Upper lobe of right lung (tissue), 1 donor: ENCODE data around the gene INHBB. TPM values are rescaled to one million over a fixed set of nuclear protein-coding genes. Genes with fewer than 3 reads are reported as not detected.
A peak's percentile ranks its signal among the peaks of the same experiment; 100 is the strongest.

Source experiments
- ATAC-seq: fragments of 200-7000 bp; cut with Tn5 transposase; one replicate; pipeline ENCODE4 v1.9.1; 2020; ENCODE audit warnings: mild to moderate bottlenecking, moderate library complexity
- DNase-seq: peaks from one replicate; pipeline ENCODE4 v3.0.0-alpha.2; 2020
- H3K27ac ChIP-seq: fragments of 200-600 bp; one replicate; pipeline ENCODE4 v1.8.0; 2022
- H3K27me3 ChIP-seq: fragments of 200-600 bp; one replicate; pipeline ENCODE4 v1.8.0; 2022; ENCODE audit warnings: mild to moderate bottlenecking
- H3K36me3 ChIP-seq: fragments of 200-600 bp; one replicate; pipeline ENCODE4 v1.8.0; 2022
- H3K4me1 ChIP-seq: fragments of 200-600 bp; one replicate; pipeline ENCODE4 v1.8.0; 2022
- H3K4me3 ChIP-seq: fragments of 200-600 bp; one replicate; pipeline ENCODE4 v1.8.0; 2022; ENCODE audit warnings: mild to moderate bottlenecking
- H3K9me3 ChIP-seq: fragments of 200-600 bp; one replicate; pipeline ENCODE4 v1.8.0; 2022
- intact Hi-C: fragments of 100-400 bp; cut with DNase I; formaldehyde crosslinking; loops from one replicate; pipeline ENCODE4 v1.11.0; 2022
- total RNA-seq: library from RNA; stranded (reverse); fragmentation: NEBNext Ultra II Directional; extraction: Animal tissue kit (Norgen Biotek cat#: 25700); gene quantifications from one replicate; pipeline ENCODE4 v1.2.1, GENCODE V29; 2021
- TF ChIP-seq, protein P1 (sequence below): fragments of 200-600 bp; IDR thresholded peaks from one replicate; pipeline ENCODE4 v1.8.0; 2022; ENCODE audit warnings: antibody characterized with exemption
- donor health status: DM: no; HTN: yes; CAD: no; lungs with severe emphysema.

INHBB gene
- total RNA-seq, 1 donor from 2014 or later: 12.3 TPM

- intact Hi-C loops: no loop called here
- Histone ChIP-seq H3K27me3 (no peaks in the 10 kb centered on the region), H3K9me3 (no peaks in the 10 kb centered on the region), H3K4me1 (no peaks in the 10 kb centered on the region), H3K4me3 (no peak overlapping the region), H3K36me3 (no peaks in the 10 kb centered on the region), H3K27ac (no peak overlapping the region)
- ATAC-seq: no peak
- DNase-seq: no peak
- TF ChIP-seq, protein P1, sequence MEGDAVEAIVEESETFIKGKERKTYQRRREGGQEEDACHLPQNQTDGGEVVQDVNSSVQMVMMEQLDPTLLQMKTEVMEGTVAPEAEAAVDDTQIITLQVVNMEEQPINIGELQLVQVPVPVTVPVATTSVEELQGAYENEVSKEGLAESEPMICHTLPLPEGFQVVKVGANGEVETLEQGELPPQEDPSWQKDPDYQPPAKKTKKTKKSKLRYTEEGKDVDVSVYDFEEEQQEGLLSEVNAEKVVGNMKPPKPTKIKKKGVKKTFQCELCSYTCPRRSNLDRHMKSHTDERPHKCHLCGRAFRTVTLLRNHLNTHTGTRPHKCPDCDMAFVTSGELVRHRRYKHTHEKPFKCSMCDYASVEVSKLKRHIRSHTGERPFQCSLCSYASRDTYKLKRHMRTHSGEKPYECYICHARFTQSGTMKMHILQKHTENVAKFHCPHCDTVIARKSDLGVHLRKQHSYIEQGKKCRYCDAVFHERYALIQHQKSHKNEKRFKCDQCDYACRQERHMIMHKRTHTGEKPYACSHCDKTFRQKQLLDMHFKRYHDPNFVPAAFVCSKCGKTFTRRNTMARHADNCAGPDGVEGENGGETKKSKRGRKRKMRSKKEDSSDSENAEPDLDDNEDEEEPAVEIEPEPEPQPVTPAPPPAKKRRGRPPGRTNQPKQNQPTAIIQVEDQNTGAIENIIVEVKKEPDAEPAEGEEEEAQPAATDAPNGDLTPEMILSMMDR: no peak
These were observed 23.3 kb downstream of the INHBB start for GRCh38 chr2:120369250-120369649.

GRCh38 chr2:120371969-120372625, 26.2 kb downstream of the INHBB start:
- Histone ChIP-seq H3K27ac (no peak overlapping the region), H3K36me3 (no peaks in the 10 kb centered on the region), H3K4me3 (no peak overlapping the region), H3K9me3 (no peaks in the 10 kb centered on the region), H3K4me1 (no peaks in the 10 kb centered on the region), H3K27me3 (no peaks in the 10 kb centered on the region)
- TF ChIP-seq, protein P1: no peak
- ATAC-seq (no peak), DNase-seq (no peak)
- intact Hi-C loops: no loop called here

- ATAC-seq (no peak), DNase-seq (no peak)
- no peak overlapping the region for H3K4me3 ChIP-seq
- H3K27me3 ChIP-seq: no peaks in the 10 kb centered on the region
- H3K36me3 ChIP-seq: no peaks in the 10 kb centered on the region
- H3K27ac ChIP-seq: no peak overlapping the region
- TF ChIP-seq, protein P1: no peak
- intact Hi-C loops: no loop called here
- no peaks in the 10 kb centered on the region for H3K4me1 ChIP-seq
- H3K9me3 ChIP-seq: no peaks in the 10 kb centered on the region
These were observed 26.9 kb downstream of the INHBB start for GRCh38 chr2:120372816-120373215.

DNA sequence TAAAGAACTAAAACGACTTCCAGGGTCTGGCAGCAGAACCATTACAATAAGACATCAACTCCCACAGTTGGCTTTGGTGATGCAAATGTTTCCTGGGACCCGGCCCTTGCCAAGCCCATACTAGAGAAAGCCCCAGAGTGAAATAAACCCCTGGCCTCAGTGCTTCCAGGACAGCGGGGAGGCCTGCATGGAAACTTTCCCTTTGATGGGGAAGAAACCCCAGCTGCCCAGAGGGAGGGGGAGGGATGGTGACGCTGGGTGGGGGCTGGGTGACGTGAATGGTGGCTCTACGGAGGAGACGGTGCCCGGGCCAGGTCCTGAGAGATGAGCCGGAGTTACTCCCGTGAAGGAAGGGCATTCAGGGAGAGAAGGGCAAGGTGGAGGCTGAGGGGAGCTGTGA, 27.5 kb downstream of the INHBB start:
- DNase-seq (no peak), ATAC-seq (no peak)
- H3K9me3 ChIP-seq: no peaks in the 10 kb centered on the region
- H3K4me3 ChIP-seq: no peak overlapping the region
- intact Hi-C loops: no loop called here
- no peaks in the 10 kb centered on the region for H3K36me3 ChIP-seq
- no peaks in the 10 kb centered on the region for H3K4me1 ChIP-seq
- no peaks in the 10 kb centered on the region for H3K27me3 ChIP-seq
- H3K27ac ChIP-seq: no peak overlapping the region
- TF ChIP-seq, protein P1: no peak

DNA sequence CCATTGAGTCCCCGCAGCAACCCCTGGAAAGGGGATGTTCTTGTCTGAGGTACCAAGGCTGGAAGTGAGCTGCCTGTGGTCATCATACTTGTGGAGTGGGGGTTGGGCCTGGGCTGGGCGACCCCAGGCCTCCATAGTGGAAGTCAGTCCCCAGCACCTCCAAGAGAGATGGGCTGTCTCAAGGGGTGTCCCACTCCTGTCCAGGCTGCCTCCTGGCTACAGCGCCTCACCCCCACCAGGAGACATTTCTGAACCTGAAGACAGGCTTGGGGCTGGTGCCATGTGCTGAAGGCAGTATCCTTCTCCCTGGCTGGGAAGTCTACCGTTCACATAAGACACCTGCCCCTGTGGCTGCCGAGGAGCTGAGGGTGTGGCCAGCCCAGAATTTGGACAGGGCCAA, 28.9 kb downstream of the INHBB start:
- intact Hi-C loops: no loop called here
- Histone ChIP-seq H3K27me3 (no peaks in the 10 kb centered on the region), H3K9me3 (no peaks in the 10 kb centered on the region), H3K27ac (no peak overlapping the region), H3K36me3 (no peaks in the 10 kb centered on the region), H3K4me1 (no peaks in the 10 kb centered on the region), H3K4me3 (no peak overlapping the region)
- ATAC-seq (peak; percentile 8), DNase-seq (no peak)
- TF ChIP-seq, protein P1: no peak
